ENCODE results near the gene RPL22L1.
"Not testable (repeated sequence)": the region's sequence is repeated elsewhere in the genome, so short reads cannot be mapped to it uniquely, and the experiment has no call there.

DNA sequence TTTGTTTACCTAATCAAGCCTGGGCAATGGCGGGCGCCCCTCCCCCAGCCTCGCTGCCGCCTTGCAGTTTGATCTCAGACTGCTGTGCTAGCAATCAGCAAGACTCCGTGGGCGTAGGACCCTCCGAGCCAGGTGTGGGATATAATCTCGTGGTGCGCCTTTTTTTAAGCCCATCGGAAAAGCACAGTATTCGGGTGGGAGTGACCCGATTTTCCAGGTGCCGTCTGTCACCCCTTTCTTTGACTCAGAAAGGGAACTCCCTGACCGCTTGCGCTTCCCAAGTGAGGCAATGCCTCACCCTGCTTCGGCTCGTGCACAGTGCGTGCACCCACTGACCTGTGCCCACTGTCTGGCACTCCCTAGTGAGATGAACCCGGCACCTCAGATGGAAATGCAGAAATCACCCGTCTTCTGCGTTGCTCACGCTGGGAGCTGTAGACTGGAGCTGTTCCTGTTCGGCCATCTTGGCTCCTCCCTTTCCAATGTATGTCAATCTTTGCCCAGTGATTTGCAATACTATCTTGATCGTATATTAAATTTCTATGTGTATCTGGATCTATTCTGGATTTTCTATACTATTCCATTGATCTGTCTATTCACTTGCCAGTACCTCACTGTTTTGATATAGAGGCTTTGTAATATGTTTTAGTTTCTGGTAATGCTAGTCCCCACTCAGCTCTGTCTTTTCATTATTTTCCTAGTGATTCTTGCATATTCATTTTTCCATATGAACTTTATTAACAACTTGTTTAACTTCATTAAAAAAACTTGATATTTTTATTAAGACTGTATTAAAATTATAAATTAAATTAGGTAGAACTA is 14.3 kb upstream of the RPL22L1 start:
- TF ChIP-seq EZH2phosphoT487 (IDR thresholded peaks at IDR 0.05; ENCODE audit: borderline replicate concordance, low read depth, low read length), result not testable (repeated sequence)
- TF ChIP-seq, protein P1, sequence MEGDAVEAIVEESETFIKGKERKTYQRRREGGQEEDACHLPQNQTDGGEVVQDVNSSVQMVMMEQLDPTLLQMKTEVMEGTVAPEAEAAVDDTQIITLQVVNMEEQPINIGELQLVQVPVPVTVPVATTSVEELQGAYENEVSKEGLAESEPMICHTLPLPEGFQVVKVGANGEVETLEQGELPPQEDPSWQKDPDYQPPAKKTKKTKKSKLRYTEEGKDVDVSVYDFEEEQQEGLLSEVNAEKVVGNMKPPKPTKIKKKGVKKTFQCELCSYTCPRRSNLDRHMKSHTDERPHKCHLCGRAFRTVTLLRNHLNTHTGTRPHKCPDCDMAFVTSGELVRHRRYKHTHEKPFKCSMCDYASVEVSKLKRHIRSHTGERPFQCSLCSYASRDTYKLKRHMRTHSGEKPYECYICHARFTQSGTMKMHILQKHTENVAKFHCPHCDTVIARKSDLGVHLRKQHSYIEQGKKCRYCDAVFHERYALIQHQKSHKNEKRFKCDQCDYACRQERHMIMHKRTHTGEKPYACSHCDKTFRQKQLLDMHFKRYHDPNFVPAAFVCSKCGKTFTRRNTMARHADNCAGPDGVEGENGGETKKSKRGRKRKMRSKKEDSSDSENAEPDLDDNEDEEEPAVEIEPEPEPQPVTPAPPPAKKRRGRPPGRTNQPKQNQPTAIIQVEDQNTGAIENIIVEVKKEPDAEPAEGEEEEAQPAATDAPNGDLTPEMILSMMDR (conservative IDR thresholded peaks at IDR 0.05; ENCODE audit: low read length), result not testable (repeated sequence)
